Mesenchymal stem cell (in vitro differentiated cells and primary cell): ENCODE results near the gene EXD2.

Experiments used
- DNase-seq: peaks from one replicate; pipeline ENCODE4 v3.0.0-alpha.2; 2013
- H2AFZ ChIP-seq: one replicate; pipeline ENCODE4 v1.6.1; 2013; ENCODE audit warnings: low read depth, mild to moderate bottlenecking, control low read depth, inconsistent platforms, low read length, moderate library complexity
- H2AK5ac ChIP-seq: 2 replicates; pipeline ENCODE4 v1.6.1; 2013; ENCODE audit warnings: low read length, moderate library complexity, mild to moderate bottlenecking, inconsistent platforms; ENCODE audit not compliant: severe bottlenecking
- H2BK120ac ChIP-seq: one replicate; pipeline ENCODE4 v1.6.1; 2013; ENCODE audit warnings: low read depth, mild to moderate bottlenecking, inconsistent platforms, low read length, moderate library complexity
- H2BK12ac ChIP-seq, 2 experiments: one replicate each; pipeline ENCODE4 v1.6.1; 2013; ENCODE audit warnings: inconsistent platforms in 2 of 2, low read length in 2 of 2, mild to moderate bottlenecking in 2 of 2, moderate library complexity in 2 of 2, control low read depth in 1 of 2
- H2BK15ac ChIP-seq: one replicate; pipeline ENCODE4 v1.6.1; 2013; ENCODE audit warnings: mild to moderate bottlenecking, low read depth, inconsistent platforms; ENCODE audit not compliant: poor library complexity, severe bottlenecking
- H2BK5ac ChIP-seq: 2 replicates; pipeline ENCODE4 v1.6.1; 2013; ENCODE audit warnings: low read depth, mild to moderate bottlenecking, low read length, control low read depth, inconsistent platforms; ENCODE audit not compliant: poor library complexity, severe bottlenecking
- H3K14ac ChIP-seq, 2 experiments: one replicate each; pipeline ENCODE4 v1.6.1; 2013; ENCODE audit warnings: inconsistent platforms in 2 of 2, low read length in 2 of 2, control low read depth in 1 of 2, mild to moderate bottlenecking in 1 of 2, moderate library complexity in 1 of 2
- H3K18ac ChIP-seq, 2 experiments: one replicate each; pipeline ENCODE4 v1.6.1; 2013; ENCODE audit warnings: inconsistent platforms in 2 of 2, low read length in 2 of 2, control low read depth in 1 of 2, low read depth in 1 of 2, mild to moderate bottlenecking in 1 of 2
- H3K23ac ChIP-seq, 2 experiments: one replicate each; pipeline ENCODE4 v1.6.1; 2013; ENCODE audit warnings: inconsistent platforms in 2 of 2, low read length in 2 of 2, mild to moderate bottlenecking in 2 of 2, moderate library complexity in 2 of 2, control low read depth in 1 of 2
- H3K27ac ChIP-seq: 2 replicates; pipeline ENCODE4 v1.5.1; 2013; ENCODE audit warnings: mild to moderate bottlenecking, moderate library complexity, low read length, control low read depth, inconsistent platforms; ENCODE audit not compliant: poor library complexity, severe bottlenecking
- H3K27me3 ChIP-seq, 2 experiments: 2 replicates each; pipeline versions ENCODE4 v1.6.1 to v1.7.0; 2013; ENCODE audit warnings: low read length in 2 of 2, mild to moderate bottlenecking in 2 of 2, moderate library complexity in 2 of 2, control low read depth in 1 of 2, inconsistent platforms in 1 of 2; ENCODE audit not compliant: control insufficient read depth in 1 of 2, insufficient read depth in 1 of 2
- H3K36me3 ChIP-seq, 2 experiments: 2 replicates each; pipeline versions ENCODE4 v1.6.1 to v1.7.0; 2013; ENCODE audit warnings: low read length in 2 of 2, control low read depth in 1 of 2, inconsistent platforms in 1 of 2, low read depth in 1 of 2, mild to moderate bottlenecking in 1 of 2; ENCODE audit not compliant: insufficient read depth in 2 of 2, control insufficient read depth in 1 of 2
- H3K4ac ChIP-seq, 2 experiments: one replicate each; pipeline ENCODE4 v1.6.1; 2013; ENCODE audit warnings: inconsistent platforms in 2 of 2, low read length in 2 of 2, mild to moderate bottlenecking in 2 of 2, moderate library complexity in 2 of 2, control low read depth in 1 of 2, low read depth in 1 of 2
- H3K4me1 ChIP-seq: 2 replicates; pipeline ENCODE4 v1.6.1; 2013; ENCODE audit warnings: low read depth, low read length, control low read depth; ENCODE audit not compliant: control insufficient read depth, insufficient read depth
- H3K4me2 ChIP-seq: 2 replicates; pipeline ENCODE4 v1.6.1; 2013; ENCODE audit warnings: low read length, mild to moderate bottlenecking, inconsistent platforms; ENCODE audit not compliant: poor library complexity, severe bottlenecking
- H3K4me3 ChIP-seq, 2 experiments: 2 replicates each; pipeline versions ENCODE4 v1.5.1 to v1.7.0; 2013; ENCODE audit warnings: low read length in 2 of 2, mild to moderate bottlenecking in 2 of 2, control low read depth in 1 of 2, low read depth in 1 of 2; ENCODE audit not compliant: insufficient read depth in 1 of 2
- H3K79me1 ChIP-seq: replicated peaks from 2 replicates; pipeline ENCODE4 v1.6.1; 2013; ENCODE audit warnings: mild to moderate bottlenecking, control low read depth, low read length, inconsistent platforms; ENCODE audit not compliant: poor library complexity, severe bottlenecking
- H3K9ac ChIP-seq: 2 replicates; pipeline ENCODE4 v1.7.0; 2013; ENCODE audit warnings: mild to moderate bottlenecking, low read length, moderate library complexity
- H3K9me3 ChIP-seq: 2 replicates; pipeline ENCODE4 v1.7.0; 2013; ENCODE audit warnings: mild to moderate bottlenecking, low read length; ENCODE audit not compliant: control insufficient read depth
- H4K8ac ChIP-seq: one replicate; pipeline ENCODE4 v1.6.1; 2013; ENCODE audit warnings: inconsistent platforms, mild to moderate bottlenecking, low read length, moderate library complexity
- H4K91ac ChIP-seq: one replicate; pipeline ENCODE4 v1.6.1; 2013; ENCODE audit warnings: mild to moderate bottlenecking, low read length, inconsistent platforms
- WGBS: methylation state at CpG from one replicate; pipeline ENCODE4 v1.1.7; 2013; ENCODE audit warnings: mixed read lengths; 5-methylcytosine and 5-hydroxymethylcytosine counted together

Gene EXD2

DNA sequence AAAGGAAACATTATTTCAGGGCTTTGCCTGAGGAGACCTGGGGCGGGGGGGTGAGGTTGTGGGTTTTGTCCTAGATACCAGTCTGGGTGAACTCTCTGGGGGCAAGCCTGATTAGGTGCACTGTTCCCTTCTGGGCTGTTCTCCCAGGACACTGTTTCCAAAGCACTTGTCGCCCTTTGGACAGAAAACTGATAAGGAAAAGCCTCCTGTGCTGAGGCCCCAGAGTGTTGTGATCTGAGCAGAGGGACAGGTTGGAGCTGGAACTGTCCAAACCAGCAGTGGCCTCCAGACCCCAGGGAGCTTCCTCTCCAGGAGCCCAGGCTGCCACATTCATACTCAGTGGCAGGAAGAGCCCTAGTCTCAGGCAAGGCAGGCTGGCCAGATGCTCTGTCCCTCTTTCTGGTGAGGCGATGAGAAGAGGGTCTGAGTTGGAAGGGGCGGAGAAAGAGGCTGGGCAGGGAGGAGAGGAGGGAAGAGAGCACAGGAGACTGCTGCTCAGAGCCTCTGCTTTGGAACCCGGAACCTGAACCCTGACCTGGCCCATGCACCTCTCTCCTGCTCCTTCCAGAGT, 70.5 kb downstream of the EXD2 start:
- H3K79me1 ChIP-seq = no peaks in the 10 kb centered on the region
- H2BK120ac ChIP-seq = no peak overlapping the region
- 31% methylated on average over 2 of the region's 5 CpGs for WGBS
- peaks cover 20% of the 10 kb centered on the region for H3K4me1 ChIP-seq
- H2BK15ac ChIP-seq = no peak overlapping the region
- no peak overlapping the region for H3K23ac ChIP-seq
- H3K4me3 ChIP-seq = peak overlapping the region in 1 of 2 experiments; percentile 81
- peaks cover 26 to 77% of the 10 kb centered on the region in 2 experiments for H3K27me3 ChIP-seq
- no peak overlapping the region for H2BK5ac ChIP-seq
- peak overlapping the region; percentile 86 for H3K9ac ChIP-seq
- no peaks in the 10 kb centered on the region for H3K9me3 ChIP-seq
- no peak overlapping the region for H3K4me2 ChIP-seq
- no peak overlapping the region for H4K91ac ChIP-seq
- H3K27ac ChIP-seq = no peak overlapping the region
- DNase-seq = no peak
- peaks cover 0 to 2% of the 10 kb centered on the region in 2 experiments for H3K36me3 ChIP-seq
- H4K8ac ChIP-seq = no peak overlapping the region
- H2AK5ac ChIP-seq = no peak overlapping the region
- no peak overlapping the region for H3K14ac ChIP-seq
- H2AFZ ChIP-seq = no peak overlapping the region
- H3K18ac ChIP-seq = no peak overlapping the region
- no peak overlapping the region for H3K4ac ChIP-seq
- H2BK12ac ChIP-seq = peak overlapping the region in 1 of 2 experiments; percentile 67

DNA sequence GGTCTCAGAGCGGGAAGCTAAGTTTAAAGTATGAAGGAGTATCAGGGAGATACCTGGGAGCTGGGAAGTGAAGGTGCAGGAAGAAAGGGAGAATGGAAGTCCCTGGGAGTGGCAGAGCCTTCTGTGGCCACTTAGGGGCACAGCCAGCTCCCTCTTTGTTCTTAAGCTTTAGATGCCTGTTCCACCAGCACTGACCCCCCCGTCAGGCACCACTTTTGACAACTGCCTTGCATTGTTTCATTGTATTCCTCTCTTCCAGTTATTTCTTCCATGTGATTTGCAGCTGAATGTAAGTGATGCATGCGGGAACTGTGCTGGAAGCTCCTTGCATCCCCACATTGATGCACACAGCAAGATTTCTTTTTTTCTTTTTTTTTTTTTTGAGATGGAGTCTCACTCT, 71.2 kb downstream of the EXD2 start:
- 58% methylated on average over 3 of the region's 3 CpGs for WGBS
- peak overlapping the region; percentile 86 for H3K9ac ChIP-seq
- H3K4me2 ChIP-seq = no peak overlapping the region
- H2AK5ac ChIP-seq = no peak overlapping the region
- no peak overlapping the region for H3K4ac ChIP-seq
- no peak overlapping the region for H4K91ac ChIP-seq
- no peak overlapping the region for H3K18ac ChIP-seq
- no peak overlapping the region for H3K14ac ChIP-seq
- H3K4me3 ChIP-seq = peak overlapping the region in 1 of 2 experiments; percentile 81
- no peak overlapping the region for H3K23ac ChIP-seq
- H3K79me1 ChIP-seq = no peaks in the 10 kb centered on the region
- no peak overlapping the region for H2BK15ac ChIP-seq
- no peak overlapping the region for H4K8ac ChIP-seq
- no peak for DNase-seq
- no peak overlapping the region for H2BK12ac ChIP-seq
- H2BK120ac ChIP-seq = no peak overlapping the region
- no peak overlapping the region for H2AFZ ChIP-seq
- no peak overlapping the region for H2BK5ac ChIP-seq
- no peaks in the 10 kb centered on the region for H3K9me3 ChIP-seq
- peaks cover 20% of the 10 kb centered on the region for H3K4me1 ChIP-seq
- H3K27me3 ChIP-seq = peaks cover 22 to 70% of the 10 kb centered on the region in 2 experiments
- peaks cover 0 to 2% of the 10 kb centered on the region in 2 experiments for H3K36me3 ChIP-seq
- no peak overlapping the region for H3K27ac ChIP-seq

DNA sequence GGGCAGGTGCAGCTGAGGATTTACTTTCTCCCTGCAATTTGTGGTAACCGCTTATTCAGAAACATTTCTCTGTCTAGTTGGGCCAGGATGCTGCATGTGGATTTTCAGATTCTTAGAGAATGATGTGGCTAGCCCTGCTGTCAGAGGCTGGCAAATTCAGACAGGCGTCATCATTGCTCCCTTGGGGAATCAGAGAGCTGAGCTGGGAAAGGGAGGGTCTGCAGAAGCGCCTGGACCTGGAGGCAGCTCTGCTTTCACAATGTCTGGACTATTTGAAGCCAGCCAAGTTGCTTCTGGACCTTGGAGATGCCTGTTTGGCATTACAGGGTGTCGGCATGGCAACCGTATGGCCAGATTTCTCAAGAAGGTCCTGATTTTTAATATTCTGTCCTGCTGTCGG, 72.1 kb downstream of the EXD2 start:
- peak; percentile 87 for DNase-seq
- H2BK120ac ChIP-seq = no peak overlapping the region
- H3K4me3 ChIP-seq = no peak overlapping the region
- H3K4me1 ChIP-seq = peaks cover 20% of the 10 kb centered on the region
- no peak overlapping the region for H2AFZ ChIP-seq
- H2BK15ac ChIP-seq = no peak overlapping the region
- H3K9ac ChIP-seq = peak overlapping the region; percentile 74
- H3K27me3 ChIP-seq = peaks cover 14 to 62% of the 10 kb centered on the region in 2 experiments
- WGBS = 44% methylated on average over 6 of the region's 6 CpGs
- H3K18ac ChIP-seq = no peak overlapping the region
- H3K4ac ChIP-seq = no peak overlapping the region
- no peak overlapping the region for H3K27ac ChIP-seq
- H2BK5ac ChIP-seq = no peak overlapping the region
- no peak overlapping the region for H4K8ac ChIP-seq
- no peaks in the 10 kb centered on the region for H3K9me3 ChIP-seq
- no peak overlapping the region for H3K23ac ChIP-seq
- no peak overlapping the region for H2AK5ac ChIP-seq
- no peak overlapping the region for H2BK12ac ChIP-seq
- no peaks in the 10 kb centered on the region for H3K79me1 ChIP-seq
- H3K14ac ChIP-seq = no peak overlapping the region
- no peak overlapping the region for H4K91ac ChIP-seq
- H3K4me2 ChIP-seq = no peak overlapping the region
- H3K36me3 ChIP-seq = peaks cover 0 to 2% of the 10 kb centered on the region in 2 experiments

DNA sequence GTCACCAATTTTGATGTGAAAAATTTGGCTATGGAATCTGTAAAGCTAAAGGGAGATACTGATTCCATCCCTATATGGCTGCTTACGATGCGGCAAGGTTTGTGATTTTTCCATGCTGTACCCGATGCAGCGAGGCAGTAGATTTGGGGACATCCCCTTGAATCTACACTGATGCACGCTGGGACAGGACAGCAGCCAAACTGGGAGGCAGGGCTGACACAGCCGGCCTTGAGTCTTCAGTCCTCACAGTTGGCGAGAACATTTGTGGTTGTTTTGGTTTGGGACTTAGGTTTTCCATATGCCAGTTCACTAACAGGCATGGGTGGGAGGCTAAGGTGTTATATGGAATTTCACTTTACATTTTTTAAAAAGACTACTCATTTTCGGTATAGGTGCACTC, 72.5 kb downstream of the EXD2 start:
- no peak overlapping the region for H3K27ac ChIP-seq
- H3K4me1 ChIP-seq = peaks cover 21% of the 10 kb centered on the region
- DNase-seq = no peak
- no peak overlapping the region for H4K91ac ChIP-seq
- no peak overlapping the region for H3K14ac ChIP-seq
- no peak overlapping the region for H2BK120ac ChIP-seq
- no peak overlapping the region for H2AK5ac ChIP-seq
- H3K4ac ChIP-seq = no peak overlapping the region
- no peak overlapping the region for H2BK5ac ChIP-seq
- H2BK15ac ChIP-seq = no peak overlapping the region
- H3K9ac ChIP-seq = peak overlapping the region; percentile 74
- 91% methylated on average over 8 of the region's 8 CpGs for WGBS
- no peak overlapping the region for H2BK12ac ChIP-seq
- H3K9me3 ChIP-seq = no peaks in the 10 kb centered on the region
- H3K23ac ChIP-seq = no peak overlapping the region
- H3K18ac ChIP-seq = no peak overlapping the region
- no peak overlapping the region for H4K8ac ChIP-seq
- H3K4me2 ChIP-seq = no peak overlapping the region
- no peak overlapping the region for H2AFZ ChIP-seq
- H3K4me3 ChIP-seq = no peak overlapping the region
- H3K36me3 ChIP-seq = peaks cover 0 to 2% of the 10 kb centered on the region in 2 experiments
- peaks cover 9 to 58% of the 10 kb centered on the region in 2 experiments for H3K27me3 ChIP-seq
- no peaks in the 10 kb centered on the region for H3K79me1 ChIP-seq
